Measurements from ENCODE around the gene DNMT3B.

- no peak for TF ChIP-seq EP300 (IDR thresholded peaks at IDR 0.05)
- no peak for TF ChIP-seq CTCF (IDR thresholded peaks at IDR 0.05)
Observed at GRCh38 chr20:32823737-32824588, 61.8 kb downstream of the DNMT3B start.
